Daoy (cell line): Measurements from ENCODE around the gene ZACN. TPM values are rescaled to one million over a fixed set of nuclear protein-coding genes. Genes with fewer than 3 reads are reported as not detected.
"Not testable (repeated sequence)": the region's sequence is repeated elsewhere in the genome, so short reads cannot be mapped to it uniquely, and the experiment has no call there.

Experiments
- DNase-seq: peaks from one replicate; pipeline ENCODE4 v3.0.0-alpha.2; 2015; ENCODE audit warnings: low read depth
- total RNA-seq: library from RNA; depleted of rRNA; stranded (reverse); fragments of >200 nt; shearing (Covaris generic); gene quantifications from 2 replicates; pipeline ENCODE4 v1.2.3, GENCODE V29; 2014; rRNA removed

The ZACN gene
- not detected in 2 replicates for total RNA-seq

DNA sequence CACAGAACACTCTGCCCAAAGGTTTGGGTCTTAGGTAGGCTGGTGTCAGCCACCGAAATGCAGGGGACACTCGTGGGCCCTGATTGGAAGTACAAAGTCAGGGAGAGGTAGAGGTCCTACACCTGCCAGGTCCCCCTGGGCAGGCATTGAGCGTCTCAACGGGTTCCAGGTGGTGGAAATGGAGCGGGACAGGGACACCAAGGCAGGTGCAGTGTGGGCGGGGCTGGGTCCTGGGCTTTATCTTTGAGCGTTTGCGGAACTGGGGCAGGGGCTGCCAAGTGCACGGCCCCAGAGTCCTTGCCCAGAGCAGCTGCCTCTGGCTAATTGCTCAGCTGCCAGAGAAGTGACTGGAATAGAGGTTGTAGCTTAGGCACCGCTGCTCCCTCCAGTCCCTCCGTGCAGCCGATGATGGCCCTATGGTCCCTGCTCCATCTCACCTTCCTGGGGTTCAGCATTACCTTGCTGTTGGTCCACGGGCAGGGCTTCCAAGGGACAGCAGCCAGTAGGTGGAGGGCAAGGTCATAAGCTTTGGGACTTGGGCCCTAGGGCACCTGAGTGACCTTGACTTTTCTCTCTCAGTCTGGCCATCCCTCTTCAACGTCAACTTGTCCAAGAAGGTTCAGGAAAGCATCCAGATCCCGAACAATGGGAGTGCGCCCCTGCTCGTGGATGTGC, at the start of gene ZACN:
TSS of gene ZACN (plus strand) at position 323 of the 675 bp plus-strand sequence. CDS start at position 406, 83 bp downstream.
- no peak for DNase-seq

- no peak for DNase-seq
Measured at GRCh38 chr17:76032073-76032779, 46.8 kb upstream of the ZACN start.

DNA sequence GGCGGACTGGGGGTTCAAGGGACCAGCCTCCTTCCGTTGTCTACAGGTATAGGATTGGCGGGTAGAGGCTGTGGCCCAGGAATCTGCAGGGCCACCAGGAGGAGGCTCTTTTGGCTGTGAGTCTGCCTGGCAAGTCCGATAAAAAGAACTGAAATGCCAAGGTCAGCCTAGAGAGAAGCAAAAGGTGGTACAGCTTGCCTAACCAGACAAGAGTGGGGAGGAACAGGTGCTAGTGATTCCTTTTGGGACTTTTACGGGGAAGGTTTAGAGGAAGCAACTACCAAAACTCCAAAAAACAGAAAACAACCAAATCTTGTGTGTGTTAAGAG, 46.2 kb upstream of the ZACN start:
- DNase-seq: no peak

DNA sequence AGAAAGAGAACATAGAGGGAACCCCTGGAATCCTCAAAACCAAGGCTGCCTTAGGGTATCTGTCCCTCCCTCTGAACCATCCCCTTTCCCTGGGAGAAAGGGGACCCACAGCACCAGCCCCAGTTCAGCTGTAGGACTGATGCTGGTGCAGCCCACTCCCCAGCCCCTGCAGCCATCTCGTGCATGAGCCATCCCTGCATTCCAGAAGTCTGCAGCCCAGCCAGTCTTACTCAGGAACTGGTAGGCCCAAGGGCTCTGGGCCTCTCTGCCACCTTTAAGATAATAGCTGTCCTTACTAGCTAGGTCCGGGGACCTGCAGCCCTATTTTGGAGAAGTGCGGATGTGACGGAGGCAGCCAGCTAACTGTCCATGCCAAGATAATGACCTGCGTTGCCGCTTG, 45.8 kb upstream of the ZACN start:
- no peak for DNase-seq

DNA sequence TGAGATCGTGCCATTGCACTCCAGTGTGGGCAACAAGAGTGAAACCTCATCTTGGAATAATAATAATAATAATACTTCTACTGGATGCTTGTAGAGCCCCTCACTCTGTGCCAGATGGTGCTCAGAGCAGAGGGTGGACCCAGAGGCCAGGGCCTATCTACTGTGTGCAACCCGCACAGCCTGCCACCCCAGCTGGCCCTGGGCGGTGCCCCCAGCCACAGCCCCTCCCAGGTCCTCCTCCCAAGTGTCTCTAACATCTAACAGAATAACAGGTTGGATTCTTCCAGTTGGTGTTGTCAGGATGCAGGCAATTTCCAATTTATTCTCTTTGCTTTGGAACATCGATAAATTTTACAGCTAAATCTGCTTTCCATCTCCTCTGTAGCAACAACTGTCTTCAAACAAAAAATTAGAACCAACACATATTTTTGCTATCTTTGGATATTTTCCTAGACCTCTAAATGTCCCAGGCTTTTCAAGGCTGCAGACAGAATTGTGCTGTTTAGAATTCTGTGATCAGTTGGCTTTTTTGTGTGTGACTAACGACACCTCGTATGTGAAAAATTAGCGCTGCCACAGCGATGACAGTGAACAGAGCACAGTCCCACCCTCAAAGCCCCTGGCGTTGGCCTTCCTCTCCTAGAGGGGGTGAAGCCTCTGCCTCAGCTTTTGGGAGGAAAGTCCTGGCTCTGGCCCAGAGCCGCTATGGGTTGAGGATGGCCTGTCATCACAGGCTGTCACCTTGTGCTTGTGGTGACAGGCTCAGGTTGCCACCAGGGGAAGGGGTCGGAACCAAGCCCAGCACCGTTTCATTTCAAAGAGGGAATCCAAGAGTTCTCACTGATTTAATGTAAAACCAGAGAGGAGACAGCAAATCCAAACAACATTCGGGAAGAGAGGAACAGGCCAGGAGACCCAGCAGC, 44.3 kb upstream of the ZACN start:
- DNase-seq: no peak

GRCh38 chr17:76036497-76037261, 42.3 kb upstream of the ZACN start:
- no peak for DNase-seq

DNA sequence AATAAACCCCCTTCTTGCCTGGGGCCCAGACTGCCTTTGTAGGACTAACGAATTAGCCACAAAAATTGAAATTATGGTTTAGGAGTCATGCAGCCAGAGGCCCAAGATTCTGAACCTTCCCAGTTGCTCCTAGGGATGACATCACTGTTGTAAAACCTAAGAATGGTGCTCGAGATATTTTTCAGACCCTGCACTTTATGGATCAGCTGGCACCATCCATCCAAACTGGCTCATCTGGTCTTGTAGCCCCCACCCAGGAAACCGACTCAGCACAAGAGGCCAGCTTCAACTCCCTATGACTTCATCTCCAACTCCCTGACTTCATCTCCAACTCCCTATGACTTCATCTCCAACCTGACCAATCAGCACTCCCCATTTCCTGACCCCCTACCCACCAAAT, 40.9 kb upstream of the ZACN start:
- DNase-seq: no peak

GRCh38 chr17:76039121-76039520, 39.9 kb upstream of the ZACN start:
- no peak for DNase-seq

- no peak for DNase-seq
Measured at GRCh38 chr17:76040376-76040775, 38.6 kb upstream of the ZACN start.

DNA sequence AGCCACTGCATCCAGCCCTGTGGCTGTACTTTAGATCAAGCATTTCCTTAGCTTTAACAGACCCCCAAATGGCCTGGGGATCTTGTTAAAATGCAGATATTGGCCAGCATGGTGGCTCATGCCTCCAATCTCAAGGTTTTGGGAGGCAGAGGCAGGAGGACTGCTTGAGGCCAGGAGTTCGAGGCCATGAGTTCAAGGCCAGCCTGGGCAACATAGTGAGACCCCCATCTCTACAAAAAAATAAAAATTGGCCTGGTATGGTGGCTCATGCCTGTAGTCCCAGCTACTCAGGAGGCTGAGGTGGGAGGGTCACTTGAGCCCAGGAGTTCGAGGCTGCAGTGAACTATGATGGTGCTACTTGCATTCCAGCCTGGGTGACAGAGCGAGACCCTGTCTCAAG, 36.1 kb upstream of the ZACN start:
- not testable (repeated sequence) for DNase-seq

DNA sequence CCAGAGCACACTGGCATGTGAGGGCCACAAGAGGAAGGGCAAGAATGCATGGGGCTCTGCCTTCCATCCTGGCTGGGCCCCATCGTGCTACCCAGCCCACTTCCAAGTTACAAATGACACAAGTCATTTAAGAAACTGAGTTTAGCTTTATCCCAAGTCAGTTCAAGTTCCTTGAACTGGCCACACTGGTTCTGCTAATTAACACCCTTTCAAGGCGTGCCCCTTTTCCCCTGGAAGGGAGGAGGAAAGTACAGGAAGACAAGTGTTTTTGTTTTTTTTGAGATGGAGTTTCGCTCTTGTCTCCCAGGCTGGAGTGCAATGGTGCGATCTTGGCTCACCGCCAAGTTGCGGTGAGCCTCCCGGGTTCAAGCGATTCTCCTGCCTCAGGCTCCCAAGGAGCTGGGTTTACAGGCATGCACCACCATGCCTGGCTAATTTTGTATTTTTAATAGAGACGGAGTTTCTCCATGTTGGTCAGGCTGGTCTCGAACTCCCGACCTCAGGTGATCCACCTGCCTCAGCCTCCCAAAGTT, 34.4 kb upstream of the ZACN start:
- DNase-seq: not testable (repeated sequence)

GRCh38 chr17:76046064-76046463, 32.9 kb upstream of the ZACN start:
- no peak for DNase-seq

DNA sequence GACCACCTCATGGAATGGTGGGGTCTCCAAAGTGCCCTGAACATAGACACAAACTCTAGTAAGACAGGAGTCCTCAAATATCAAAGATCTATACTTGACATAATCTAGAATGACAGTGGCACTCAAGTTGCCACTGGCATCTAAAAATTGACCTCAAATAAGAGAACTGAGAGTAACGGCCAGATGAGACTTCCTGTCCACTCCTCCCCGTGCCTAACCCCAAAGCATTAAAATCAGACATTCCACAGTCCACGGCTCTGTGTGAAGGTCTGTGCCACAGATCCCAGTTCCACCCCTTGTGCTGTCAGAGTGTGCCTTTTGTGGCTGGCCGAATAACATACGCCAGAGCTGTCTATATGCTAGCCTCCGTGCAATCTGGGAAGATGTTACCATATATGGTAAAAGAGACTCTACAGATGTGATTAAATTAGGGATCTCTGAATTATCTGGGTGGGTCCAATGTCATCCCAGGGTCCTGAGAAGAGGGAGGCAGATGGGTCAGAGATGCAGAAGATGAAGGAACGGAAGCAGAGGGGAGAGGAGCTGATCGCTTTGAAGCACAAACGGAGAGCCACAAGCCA, 30.9 kb upstream of the ZACN start:
- no peak for DNase-seq

DNA sequence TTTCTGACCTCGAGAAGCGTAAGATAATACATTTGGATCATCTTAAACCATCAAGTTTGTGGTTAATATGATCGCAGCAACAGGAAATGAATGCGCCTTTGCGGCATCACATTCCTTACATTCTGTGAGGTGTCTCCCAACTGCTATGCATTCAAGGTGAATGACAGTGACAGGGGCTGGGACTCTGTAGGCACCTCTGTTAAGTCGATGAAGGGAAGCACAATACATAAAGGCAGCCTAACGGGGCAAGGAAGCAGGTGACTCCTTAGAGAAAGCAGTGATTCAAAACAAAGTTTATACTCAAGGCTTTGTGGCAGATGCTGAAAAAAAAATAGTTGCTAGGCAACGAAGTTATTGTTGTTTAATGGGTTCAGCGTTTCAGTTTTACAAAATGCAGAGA, 30.3 kb upstream of the ZACN start:
- no peak for DNase-seq

GRCh38 chr17:76049239-76049638, 29.7 kb upstream of the ZACN start:
- no peak for DNase-seq

- no peak for DNase-seq
Measured at GRCh38 chr17:76049836-76050537, 29.0 kb upstream of the ZACN start.

GRCh38 chr17:76050538-76051467, 28.2 kb upstream of the ZACN start:
- no peak for DNase-seq

GRCh38 chr17:76051561-76051960, 27.4 kb upstream of the ZACN start:
- no peak for DNase-seq
